Fibroblast of skin of scalp (primary cell): Measurements from ENCODE around the gene NIT2.
"Not testable (repeated sequence)": the region's sequence is repeated elsewhere in the genome, so short reads cannot be mapped to it uniquely, and the experiment has no call there.

ENCODE experiments used
- DNase-seq: peaks from one replicate; pipeline ENCODE4 v3.0.0-alpha.2; 2013

NIT2 gene

DNA sequence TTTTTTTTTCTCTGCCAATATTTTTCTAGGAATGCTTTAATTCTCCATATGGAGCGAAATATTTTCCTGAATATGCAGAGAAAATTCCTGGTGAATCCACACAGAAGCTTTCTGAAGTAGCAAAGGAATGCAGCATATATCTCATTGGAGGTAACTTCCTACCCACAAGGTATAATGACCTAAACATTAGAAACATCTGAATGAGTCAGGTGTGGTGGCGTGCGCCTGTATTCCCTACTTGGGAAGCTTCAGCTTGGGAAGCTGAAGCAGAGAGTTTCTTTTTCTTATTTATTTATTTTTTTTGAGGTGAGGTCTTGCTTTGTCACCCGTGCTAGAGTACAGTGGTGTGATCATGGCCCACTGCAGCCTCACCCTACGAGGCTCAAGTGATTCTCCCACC lies 5.2 kb downstream of the NIT2 start:
- DNase-seq, result no peak

DNA sequence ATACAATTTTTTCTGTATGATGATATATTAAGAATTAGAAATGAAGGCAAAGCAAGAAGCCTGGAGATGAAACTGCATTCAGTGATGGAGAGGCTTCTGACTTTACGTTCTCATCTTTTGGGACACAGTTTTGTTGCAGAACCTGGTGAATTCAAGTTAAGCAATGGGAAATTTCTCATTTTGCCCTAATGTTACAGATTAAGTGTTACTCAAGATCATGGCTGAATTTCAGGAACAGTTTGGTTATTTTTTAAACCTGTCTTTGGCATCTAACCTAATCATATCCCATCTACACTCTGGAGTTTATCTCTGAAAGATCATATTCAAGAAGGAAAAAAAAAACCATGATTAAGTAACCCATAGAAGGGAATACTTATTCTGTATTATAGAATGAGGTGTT lies 6.0 kb downstream of the NIT2 start:
- DNase-seq, result no peak

DNA sequence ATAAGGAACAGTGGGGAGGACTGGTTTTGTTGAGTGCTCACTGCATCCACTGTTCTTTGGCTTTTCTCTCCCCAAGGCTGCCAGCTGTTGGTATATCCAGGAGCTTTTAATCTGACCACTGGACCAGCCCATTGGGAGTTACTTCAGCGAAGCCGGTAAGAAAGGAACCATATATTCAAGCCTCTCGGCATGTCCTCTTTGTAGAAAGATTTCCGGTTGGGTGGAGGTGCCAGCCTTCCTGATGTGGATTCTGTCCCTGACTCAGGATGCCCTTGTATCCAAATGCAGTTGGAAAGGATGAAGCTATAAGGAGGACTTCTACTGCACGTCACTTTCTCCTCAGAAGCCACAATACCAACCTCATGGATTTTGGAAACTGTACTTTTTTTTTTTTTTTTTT lies 14.2 kb downstream of the NIT2 start:
- no peak for DNase-seq

DNA sequence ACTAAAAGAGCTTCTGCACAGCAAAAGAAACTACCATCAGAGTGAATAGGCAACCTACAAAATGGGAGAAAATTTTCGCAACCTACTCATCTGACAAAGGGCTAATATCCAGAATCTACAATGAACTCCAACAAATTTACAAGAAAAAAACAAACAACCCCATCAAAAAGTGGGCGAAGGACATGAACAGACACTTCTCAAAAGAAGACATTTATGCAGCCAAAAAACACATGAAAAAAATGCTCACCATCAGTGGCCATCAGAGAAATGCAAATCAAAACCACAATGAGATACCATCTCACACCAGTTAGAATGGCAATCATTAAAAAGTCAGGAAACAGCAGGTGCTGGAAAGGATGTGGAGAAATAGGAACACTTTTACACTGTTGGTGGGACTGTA lies 17.2 kb downstream of the NIT2 start:
- not testable (repeated sequence) for DNase-seq

DNA sequence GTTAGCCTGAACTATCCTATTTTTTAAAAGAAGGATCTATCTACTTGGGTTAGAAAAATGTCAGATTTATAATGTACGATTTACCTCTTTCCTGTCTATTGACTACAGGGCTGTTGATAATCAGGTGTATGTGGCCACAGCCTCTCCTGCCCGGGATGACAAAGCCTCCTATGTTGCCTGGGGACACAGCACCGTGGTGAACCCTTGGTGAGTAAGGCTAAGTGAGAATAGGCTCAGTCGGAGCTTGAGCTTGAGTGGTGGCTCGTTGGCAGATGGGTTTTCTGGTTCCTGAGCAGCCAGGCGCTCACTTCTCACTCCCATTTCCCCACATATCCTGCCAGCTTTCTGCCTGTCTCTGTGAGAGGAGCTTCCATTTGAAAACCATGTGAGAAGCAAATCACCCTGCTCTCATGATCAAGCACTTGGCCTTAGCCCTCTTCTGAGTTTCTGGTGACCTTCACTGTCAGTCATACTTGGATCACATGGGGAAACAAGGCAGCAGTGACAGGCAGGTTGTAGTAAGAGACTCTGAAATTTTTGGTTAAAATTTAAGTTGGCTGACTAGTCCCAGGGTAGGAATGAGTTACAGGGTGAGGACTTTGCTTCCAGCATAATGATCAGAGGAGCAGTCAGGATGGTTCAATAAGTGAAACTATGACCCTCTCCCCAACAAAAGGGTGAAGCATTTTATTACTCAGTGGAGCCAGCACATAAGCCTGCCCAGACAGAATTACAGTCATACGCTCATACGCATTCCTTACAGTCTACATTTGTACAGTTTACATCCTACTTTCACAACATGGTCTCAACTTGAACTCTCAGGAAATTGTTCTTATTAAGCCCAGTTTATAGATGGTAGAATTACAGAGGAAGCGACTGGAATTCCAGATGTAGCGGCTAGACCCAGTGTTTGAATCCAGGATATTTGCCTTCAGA lies 18.0 kb downstream of the NIT2 start:
- DNase-seq, result peak; percentile 31

DNA sequence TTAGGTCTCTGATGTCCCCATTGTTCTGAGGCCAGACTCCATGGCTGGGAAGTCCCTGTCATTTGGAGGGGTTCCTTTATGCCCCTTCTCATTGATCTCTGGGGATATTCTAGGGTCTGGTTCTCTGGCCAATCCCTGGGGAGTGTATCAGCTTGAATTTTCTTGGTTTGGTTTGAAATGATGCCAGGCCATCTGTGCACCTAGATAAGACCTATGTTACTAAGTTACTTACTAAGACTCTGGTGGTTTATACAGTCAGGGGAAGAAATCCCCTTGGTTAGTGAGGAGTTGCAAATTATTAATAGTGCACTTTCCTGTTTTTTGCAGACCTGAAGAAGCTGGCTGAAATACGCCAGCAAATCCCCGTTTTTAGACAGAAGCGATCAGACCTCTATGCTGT lies 20.3 kb downstream of the NIT2 start:
- DNase-seq, result no peak

DNA sequence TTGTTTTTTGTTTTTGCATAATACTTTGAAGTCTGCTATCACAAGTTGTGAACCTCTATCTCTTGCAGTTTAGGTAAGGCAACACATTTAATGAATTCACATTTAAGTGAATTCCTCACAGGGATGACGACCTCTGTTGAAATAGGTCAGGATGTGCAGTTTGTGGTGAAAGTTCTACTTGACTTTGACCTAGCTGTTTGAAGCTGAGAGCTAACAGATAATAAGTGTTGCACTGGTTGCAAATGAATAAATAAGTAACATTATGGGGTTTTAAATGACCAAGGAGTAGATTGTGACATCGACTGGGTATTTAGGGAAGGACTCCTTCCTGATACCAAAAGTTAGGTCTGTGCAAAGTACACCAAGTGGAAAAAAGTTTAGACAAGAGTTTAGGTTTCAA lies 23.9 kb downstream of the NIT2 start:
- no peak for DNase-seq

DNA sequence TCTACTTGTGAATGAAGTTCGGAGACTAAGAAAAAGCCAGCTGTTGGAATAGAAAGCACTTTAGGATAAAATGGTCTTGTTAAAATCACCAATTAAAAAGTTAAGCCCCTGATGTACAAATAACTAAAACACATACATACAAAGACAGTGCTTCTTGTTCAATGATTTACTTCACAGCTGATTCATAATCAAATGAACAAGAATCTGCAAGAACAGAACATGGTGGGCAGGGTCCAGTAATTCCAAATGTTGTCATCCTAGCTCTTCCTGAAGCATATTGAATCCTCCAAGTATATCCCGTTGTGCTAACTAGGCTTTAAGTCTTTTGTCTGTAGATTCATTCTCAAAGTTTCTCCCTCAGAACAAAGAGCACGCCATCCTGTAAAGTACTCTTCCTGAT lies 24.5 kb downstream of the NIT2 start:
- no peak for DNase-seq

DNA sequence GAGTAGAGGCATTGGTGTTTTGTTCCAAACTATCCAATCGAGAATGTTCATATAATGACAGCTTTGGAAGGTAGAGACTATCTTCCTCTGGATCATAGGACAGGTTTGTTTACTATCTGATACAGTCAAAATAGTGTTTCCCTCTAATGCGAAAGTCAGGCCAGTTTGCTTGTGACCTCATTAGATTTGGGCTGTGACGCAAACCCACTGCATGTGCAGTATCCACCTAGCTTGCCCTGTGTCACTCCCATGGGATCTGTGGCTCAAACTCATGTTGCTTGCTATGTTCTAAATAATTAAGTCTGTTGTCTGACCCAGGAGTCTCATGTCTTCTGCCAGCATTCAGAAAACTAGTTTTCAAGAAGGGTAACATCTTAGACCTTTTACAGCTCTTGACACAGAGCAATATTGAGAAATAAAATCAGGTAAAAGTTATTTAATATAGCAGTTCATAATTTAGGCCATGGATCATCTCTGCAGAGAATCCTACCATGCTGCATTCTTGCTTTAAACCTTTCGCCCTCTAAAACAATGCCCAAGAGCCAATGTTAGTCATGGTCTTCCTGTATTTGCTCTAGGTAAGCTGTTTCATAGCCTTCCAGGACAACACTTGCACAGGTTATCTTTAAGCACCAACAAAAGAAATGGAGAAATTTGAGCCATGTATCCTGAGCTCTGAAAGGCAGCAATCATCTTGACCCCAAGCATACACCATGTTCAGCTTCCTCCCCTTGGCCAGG lies 26.4 kb downstream of the NIT2 start:
- no peak for DNase-seq

DNA sequence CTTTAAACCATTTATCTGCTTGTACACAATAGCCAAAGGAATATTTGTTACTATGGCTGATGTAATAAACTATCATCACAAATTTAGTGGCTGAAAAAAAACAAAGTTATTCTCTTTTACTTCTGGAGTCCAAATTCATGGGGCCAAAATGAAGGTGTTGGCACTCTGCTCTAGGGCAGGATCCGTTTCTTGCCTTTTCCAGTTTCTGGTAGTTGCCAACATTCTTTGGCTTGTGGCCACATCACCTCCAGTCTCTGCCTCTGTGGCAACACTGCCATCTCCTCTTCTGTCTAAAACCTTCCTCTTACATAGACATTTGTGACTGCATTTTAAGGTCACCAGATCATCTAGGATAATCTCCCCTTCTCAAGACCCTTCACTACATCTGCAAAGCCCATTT lies 27.3 kb downstream of the NIT2 start:
- no peak for DNase-seq

DNA sequence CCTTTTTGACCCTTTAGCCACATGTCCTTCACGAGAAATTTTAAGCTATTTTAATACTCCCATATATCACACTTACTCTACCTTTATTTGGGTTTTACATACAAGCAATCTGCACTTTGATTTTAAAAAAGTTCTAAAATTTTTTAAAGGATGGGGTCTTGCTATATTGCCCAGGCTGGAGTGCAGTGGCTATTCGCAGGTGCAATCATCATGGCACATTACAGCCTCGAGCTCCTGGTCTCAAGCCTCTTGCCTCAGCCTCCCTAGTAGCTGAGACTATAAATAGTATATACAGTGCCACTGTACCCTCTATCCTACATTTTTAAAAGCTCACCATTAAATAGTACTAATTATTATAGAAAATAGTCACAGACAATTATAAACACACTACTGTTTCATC lies 29.9 kb downstream of the NIT2 start:
- DNase-seq, result no peak

DNA sequence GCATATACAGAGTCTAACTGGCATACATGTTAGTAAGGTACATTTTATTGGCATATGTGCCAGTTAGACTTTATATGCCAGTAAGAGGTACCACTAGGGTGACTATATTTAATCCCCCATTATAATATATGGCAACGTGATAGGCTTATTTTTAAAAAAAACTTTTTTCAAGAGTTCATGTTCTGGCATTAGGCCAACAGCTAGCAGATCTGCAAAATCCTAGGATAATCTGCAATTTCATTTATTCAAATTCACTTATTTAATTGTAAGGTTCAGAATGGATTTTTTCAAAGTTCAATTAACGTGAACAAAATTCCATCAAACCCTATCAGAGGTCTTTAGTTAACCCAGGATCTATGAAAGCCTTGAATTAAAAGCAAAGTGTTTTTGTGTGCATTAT lies 31.9 kb downstream of the NIT2 start:
- no peak for DNase-seq

DNA sequence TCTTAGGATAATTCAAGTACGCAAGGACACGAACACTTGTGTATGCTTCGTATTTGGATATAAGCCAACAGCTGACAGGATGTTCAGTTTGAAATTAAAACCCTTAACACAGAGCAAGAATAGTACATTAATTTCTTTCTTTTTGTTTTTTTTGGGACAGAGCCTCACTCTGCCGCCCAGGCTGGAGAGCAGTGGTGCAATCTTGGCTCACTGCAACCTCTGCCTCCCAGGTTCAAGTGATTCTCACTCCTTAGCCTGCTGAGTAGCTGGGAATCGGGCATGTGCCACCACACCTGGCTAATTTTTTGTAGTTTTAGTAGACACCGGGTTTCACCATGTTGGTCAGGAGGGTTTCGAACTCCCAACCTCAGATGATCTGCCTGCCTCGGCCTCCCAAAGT lies 33.9 kb downstream of the NIT2 start:
- DNase-seq, result no peak

DNA sequence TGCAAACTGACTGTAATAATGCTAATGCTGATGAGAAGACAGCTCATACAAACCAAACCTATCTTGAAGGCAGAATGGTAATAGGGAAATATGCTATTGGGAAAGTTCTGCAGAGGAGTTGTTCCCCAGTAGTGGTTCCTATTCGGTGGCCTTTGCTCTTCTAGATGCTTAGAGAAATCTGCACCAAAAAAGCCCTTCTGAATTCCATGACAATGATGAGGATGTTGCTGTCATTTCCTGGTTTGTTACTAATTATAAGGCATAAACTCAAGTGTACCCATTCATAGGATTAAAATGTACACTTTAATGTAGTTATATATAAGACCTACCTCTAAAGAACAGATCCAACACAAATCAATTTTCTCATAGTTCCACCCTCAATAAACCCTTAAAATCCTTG lies 36.2 kb downstream of the NIT2 start:
- no peak for DNase-seq

DNA sequence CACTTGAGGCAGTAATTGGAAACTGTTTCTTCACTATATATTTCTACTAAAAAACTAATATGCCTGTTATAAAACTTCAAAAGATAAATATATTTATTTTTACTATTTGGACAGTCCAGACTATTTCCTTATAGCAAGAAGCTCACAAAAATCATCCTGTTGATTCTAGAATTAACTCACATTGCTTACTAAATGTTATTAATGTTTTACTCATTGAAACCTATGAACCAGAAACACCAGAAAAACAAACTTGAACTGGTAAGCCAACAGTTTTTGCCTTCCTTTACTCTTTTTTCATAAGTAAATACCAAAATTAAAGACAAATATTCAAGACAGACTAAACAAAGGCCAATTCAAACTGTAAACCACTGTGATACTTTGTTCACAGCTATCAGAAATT lies 40.0 kb downstream of the NIT2 start:
- DNase-seq, result no peak

DNA sequence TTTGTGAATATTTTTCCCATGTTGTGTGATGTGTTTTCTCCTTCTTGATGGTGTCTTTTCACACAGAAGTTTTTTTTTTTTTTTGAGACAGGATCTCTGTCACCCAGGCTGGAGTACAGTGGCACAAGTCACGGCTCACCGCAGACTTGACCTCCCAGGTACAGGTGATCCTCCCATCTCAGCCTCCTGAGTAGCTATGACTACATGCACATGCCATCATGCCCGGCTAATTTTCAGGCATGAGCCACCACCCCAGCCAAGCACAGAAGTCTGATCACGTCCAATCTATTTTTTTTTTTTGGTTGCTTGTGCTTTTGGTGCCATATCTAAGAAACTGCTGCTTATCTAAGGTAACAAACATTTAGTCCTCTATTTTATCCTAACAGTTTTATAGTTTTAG lies 41.7 kb downstream of the NIT2 start:
- DNase-seq, result no peak

DNA sequence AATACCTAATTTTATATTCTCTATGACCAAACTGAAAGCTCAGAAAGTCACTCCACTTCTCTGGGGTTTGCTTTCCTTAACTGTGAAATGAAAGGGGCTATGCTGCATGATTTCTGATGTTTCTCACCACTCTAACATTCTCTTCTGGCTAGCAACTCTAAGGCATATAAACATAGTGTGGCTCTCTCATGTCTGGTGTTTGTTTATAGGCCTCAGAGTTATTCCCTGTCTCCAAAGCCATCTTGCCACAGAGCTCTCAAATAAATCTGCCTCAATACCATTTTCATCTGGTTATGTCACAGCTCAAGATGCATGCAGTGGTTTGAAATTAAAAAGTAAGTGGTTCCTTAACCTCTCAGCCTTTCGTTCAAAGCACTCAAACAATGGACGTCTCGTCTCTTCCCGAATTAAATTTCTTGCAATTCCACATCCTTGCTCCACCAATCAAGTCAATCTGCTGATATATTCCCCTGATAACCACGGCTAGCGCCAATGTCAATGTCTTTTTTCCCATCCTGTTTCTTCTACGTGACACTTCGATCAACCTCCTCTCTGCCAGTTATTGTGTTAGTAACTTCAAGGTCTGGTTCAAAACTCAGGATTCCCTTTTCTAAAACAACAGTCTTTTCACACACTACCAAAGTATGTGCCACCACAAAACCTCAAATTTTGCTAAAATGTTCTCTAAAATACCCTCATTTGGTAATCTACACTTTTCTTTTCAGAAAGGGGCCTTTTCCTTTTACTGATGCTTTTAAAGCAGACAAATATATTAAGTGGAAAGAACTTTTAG lies 50.4 kb downstream of the NIT2 start:
- peak; percentile 38 for DNase-seq

DNA sequence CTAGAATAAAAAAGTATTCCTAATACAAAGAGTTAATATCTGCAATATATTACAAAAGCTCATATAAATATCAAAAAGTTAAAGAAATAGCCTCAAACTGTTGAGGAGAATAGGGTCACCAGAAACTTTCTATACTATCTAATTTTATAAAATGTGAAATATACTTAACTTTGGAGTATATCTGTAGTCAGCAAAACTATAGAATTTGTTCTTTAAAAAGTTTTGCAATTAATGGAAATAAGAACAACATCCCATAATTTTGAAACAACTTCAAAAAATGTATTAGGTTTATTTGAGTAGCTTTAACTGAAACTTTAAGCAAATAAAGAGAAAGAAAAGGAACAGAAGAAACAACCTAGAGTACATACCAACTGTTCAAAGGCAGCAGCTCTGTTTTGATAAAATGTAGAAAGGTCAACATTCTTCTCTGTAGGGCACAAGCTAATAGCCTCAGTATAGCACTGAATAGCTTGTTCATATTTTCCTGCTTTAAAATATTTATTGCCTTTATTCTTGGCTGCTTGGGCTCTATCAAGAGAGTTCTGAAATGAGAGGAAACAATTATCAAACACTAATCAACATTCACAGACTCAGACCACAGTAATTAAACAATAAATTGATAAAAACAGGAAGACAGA lies 52.0 kb downstream of the NIT2 start:
- no peak for DNase-seq

DNA sequence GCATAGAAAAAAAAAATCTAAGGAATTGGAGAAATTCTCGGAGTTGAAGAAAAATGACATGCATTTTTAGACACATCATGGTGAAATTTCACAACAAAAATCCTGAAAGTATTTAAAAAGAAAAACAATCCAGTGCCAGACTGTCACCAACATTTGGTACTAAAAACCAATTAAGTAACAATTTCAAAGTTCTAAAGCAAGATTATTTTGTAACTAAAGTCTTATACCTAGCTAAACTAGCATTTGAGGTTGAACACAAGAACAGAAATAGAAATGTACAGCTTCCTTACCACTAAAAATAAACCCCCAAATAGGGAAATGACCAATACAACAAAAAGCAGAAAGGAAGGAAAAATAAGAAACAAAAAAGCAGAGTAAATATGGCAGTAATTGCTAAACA lies 54.5 kb downstream of the NIT2 start:
- DNase-seq, result no peak

DNA sequence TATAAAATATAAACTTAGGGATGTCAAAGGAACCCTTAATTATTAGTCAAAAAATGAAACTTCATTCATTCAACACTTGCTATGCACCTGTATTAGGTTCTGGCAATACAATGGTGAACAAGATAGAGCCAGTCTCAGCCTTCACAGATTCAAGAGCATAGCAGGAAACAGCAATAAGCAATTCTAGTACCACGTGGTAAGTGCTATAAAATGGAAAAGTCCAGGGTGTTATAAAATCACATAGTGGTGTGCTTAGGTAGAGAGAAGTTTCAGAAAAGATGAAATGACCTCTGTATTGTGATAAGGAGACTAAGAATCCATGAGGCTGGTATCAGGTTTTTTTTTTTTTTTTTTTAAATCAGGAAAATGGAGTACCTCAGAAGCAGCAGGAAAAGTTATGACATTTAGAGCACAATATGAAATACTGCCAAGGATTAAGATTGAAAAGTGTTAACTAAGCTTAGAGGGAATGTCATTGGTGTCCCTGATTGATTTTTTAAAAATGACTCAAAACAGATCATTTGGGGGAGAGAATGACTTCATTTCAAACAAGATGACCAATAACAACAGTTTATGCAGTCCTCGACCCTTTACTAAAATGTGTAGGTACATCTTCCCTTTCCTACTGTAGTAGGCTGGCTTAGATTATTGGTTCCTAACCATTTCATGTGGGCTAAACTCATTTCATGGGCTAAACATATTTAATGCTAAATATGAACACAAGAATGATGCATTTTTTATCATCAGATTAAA lies 61.3 kb downstream of the NIT2 start:
- no peak for DNase-seq

DNA sequence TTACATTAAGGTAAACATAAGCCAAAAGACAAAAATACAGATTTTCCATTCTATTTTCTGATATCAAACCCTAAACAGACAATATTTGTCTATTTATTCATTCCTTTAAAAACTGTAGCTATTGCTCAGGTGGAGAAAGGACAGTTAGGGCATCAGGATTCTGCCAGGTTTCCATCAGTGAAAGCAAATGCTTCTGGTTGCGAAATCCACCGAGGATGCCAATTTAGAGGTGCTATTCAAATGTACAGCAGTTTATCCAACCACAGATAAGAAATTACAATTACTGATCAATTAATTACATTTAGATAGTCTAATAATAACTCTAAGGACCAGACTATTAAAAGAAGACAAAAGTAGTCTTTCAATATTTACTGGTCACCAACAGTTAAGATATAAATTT lies 62.4 kb downstream of the NIT2 start:
- DNase-seq, result no peak
